SK-N-MC (cell line): ENCODE measurements around the gene CD96.

Source experiments
- EZH2 ChIP-seq: fragments of 200-600 bp; sonication (generic); IDR thresholded peaks from one replicate; pipeline ENCODE4 v1.6.1; 2017; ENCODE audit warnings: antibody characterized with exemption
- FOXP2 ChIP-seq: optimal IDR thresholded peaks from 2 replicates; pipeline ENCODE3; 2011; ENCODE audit warnings: mild to moderate bottlenecking, moderate library complexity; ENCODE audit not compliant: insufficient read depth; ENCODE audit errors: extremely low read length, control extremely low read depth
- POLR2AphosphoS5 ChIP-seq: IDR thresholded peaks from 2 replicates; pipeline ENCODE4 v1.6.1; 2012; ENCODE audit warnings: mild to moderate bottlenecking, low read depth, low read length, borderline replicate concordance

- TF ChIP-seq EZH2 (no peak), POLR2AphosphoS5 (no peak), FOXP2 (no peak)
Measured at GRCh38 chr3:111684640-111685039, 142.6 kb downstream of the CD96 start.
